HG03457 (cell line): ENCODE data around the gene ZNF358.

Source experiments
- ATAC-seq: cut with Tn5 transposase; IDR thresholded peaks from one replicate; pipeline ENCODE4 v1.9.1; 2021; ENCODE audit warnings: moderate number of reproducible peaks; ENCODE audit not compliant: unreplicated experiment

ZNF358 gene

GRCh38 chr19:7554990-7555864 is 39.3 kb downstream of the ZNF358 start:
- ATAC-seq, result no peak

GRCh38 chr19:7556696-7557315 is 40.9 kb downstream of the ZNF358 start:
- ATAC-seq, result no peak

GRCh38 chr19:7558667-7559066 is 42.8 kb downstream of the ZNF358 start:
- ATAC-seq, result no peak

- no peak for ATAC-seq
Measured at GRCh38 chr19:7559102-7559501, 43.2 kb downstream of the ZNF358 start.

GRCh38 chr19:7560255-7560654 is 44.4 kb downstream of the ZNF358 start:
- no peak for ATAC-seq

- ATAC-seq, result no peak
Measured at GRCh38 chr19:7561325-7561724, 45.4 kb downstream of the ZNF358 start.

- ATAC-seq, result no peak
Measured at GRCh38 chr19:7562646-7563393, 46.9 kb downstream of the ZNF358 start.

GRCh38 chr19:7564866-7565265 is 49.0 kb downstream of the ZNF358 start:
- ATAC-seq, result no peak

- no peak for ATAC-seq
Measured at GRCh38 chr19:7565332-7565731, 49.4 kb downstream of the ZNF358 start.
